Measurements from ENCODE around the gene AFF3. TPM values are rescaled to one million over a fixed set of nuclear protein-coding genes. Genes with fewer than 3 reads are reported as not detected.

AFF3 gene
- total and polyA plus RNA-seq, 2 of the 4 experiments (the other 2 are of a cell fraction), result 12.9 to 14.3 TPM

DNA sequence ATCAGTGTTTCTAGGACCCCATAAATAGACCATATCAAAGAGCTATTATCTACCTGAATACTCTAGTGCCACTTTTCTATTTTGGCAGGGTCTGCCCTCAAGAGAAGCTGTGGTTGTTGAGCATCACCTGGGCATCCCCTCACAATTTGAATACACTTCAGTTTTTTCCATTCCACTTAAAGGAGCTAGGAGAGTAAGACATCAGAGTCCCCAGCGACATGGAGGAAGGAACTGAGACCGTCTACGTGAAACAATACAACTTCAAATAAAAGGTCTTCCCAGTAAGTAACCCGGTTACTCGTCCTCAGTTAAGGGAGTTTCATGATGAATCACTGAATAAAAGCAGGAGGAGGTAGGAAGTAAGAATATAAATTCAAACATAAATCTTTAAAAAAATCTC lies 206.7 kb downstream of the AFF3 start:
- Histone ChIP-seq H2BK5ac (ENCODE audit: low read depth, low read length, poor library complexity, severe bottlenecking) (no peak overlapping the region), H3K9me3 (ENCODE audit: control insufficient read depth, insufficient read depth, low read length) (no peaks in the 10 kb centered on the region; the same call in 1 of the 2 replicates), H3K4me2 (ENCODE audit: low read depth, low read length) (no peak overlapping the region), H2BK20ac (ENCODE audit: low read depth, low read length) (no peak overlapping the region), H3K56ac (ENCODE audit: extremely low read depth, insufficient read depth, low read length) (no peak overlapping the region), H3K14ac (replicated peaks; ENCODE audit: low read depth, low read length) (no peak overlapping the region), H4K20me1 (ENCODE audit: insufficient read depth, low read length) (no peaks in the 10 kb centered on the region), H3K4me3 (ENCODE audit: insufficient read depth, low read depth, low read length) (no peak overlapping the region), H3K79me1 (ENCODE audit: low read depth in 1 of 2, low read length in 2 of 2) (peaks cover 0 to 7% of the 10 kb centered on the region in 2 experiments; a peak in 1 of 4 replicates), H3K4ac (ENCODE audit: low read depth, low read length) (no peak overlapping the region), H4K8ac (ENCODE audit: low read depth in 2 of 2, low read length in 2 of 2) (no peak overlapping the region), H3K23ac (ENCODE audit: low read depth, low read length) (no peak overlapping the region), H2AFZ (replicated peaks; ENCODE audit: low read length, poor library complexity) (no peak overlapping the region), H4K5ac (ENCODE audit: low read depth, low read length) (no peak overlapping the region), H3K4me1 (ENCODE audit: control insufficient read depth, insufficient read depth, low read length) (no peaks in the 10 kb centered on the region; the same call in 1 of the 2 replicates), H4K91ac (ENCODE audit: insufficient read depth, low read depth, low read length) (no peak overlapping the region), H2BK120ac (ENCODE audit: low read depth, low read length) (no peak overlapping the region), H3K9me1 (ENCODE audit: insufficient read depth, low read length) (0 out of 2 replicates have a peak, but pooled peaks cover 5% of the 10 kb centered on the region), H3K18ac (ENCODE audit: low read depth, low read length) (no peak overlapping the region), H3K27ac (ENCODE audit: insufficient read depth, low read length) (no peak overlapping the region), H3K27me3 (ENCODE audit: control insufficient read depth, insufficient read depth, low read length) (no peaks in the 10 kb centered on the region), H2AK9ac (replicated peaks; ENCODE audit: low read depth, low read length, poor library complexity) (no peak overlapping the region), H2AK5ac (ENCODE audit: low read depth, low read length) (no peak overlapping the region), H3K36me3 (ENCODE audit: control insufficient read depth, insufficient read depth, low read length) (peaks cover 19% of the 10 kb centered on the region), H2BK15ac (ENCODE audit: low read depth, low read length) (no peak overlapping the region), H3K9ac (ENCODE audit: low read depth, low read length) (no peak overlapping the region)
- in situ Hi-C loops (cut with MboI; ENCODE audit: low sequenced_read_pairs), result no loop called here
- ATAC-seq (ENCODE audit: low read depth) (no peak), DNase-seq (peak; percentile 11)
- BruUV-seq (replicated peaks), result no TSS peak
- WGBS, 2 experiments (ENCODE audit: extremely low coverage in 2 of 2, insufficient read length in 1 of 2), result no CpG with 5 or more reads among the region's 5 CpGs
- TF ChIP-seq, protein P1, sequence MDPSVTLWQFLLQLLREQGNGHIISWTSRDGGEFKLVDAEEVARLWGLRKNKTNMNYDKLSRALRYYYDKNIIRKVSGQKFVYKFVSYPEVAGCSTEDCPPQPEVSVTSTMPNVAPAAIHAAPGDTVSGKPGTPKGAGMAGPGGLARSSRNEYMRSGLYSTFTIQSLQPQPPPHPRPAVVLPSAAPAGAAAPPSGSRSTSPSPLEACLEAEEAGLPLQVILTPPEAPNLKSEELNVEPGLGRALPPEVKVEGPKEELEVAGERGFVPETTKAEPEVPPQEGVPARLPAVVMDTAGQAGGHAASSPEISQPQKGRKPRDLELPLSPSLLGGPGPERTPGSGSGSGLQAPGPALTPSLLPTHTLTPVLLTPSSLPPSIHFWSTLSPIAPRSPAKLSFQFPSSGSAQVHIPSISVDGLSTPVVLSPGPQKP (IDR thresholded peaks at IDR 0.05; ENCODE audit: borderline replicate concordance, low read depth, low read length), result no peak
- no peak for TF ChIP-seq CHD1 (IDR thresholded peaks at IDR 0.05; ENCODE audit: low read depth, low read length)
- intact Hi-C loops (cut with micrococcal nuclease), result no loop called here
- dilution Hi-C loops (cut with HindIII; ENCODE audit: low sequenced_read_pairs, unreplicated experiment), result no loop called here
- POLR2A ChIA-PET (ENCODE audit: unreplicated experiment), result no interaction called here
- CTCF ChIA-PET, result no interaction called here

All from IMR-90 (cell line).